Breast epithelium (tissue), 3 donors: ENCODE data around the gene GFI1B.

Source experiments
- POLR2A ChIP-seq: fragments of 450-650 bp; IDR thresholded peaks from one replicate; pipeline ENCODE4 v1.6.1; 2016; ENCODE audit warnings: antibody characterized with exemption, mild to moderate bottlenecking, moderate library complexity
- POLR2AphosphoS5 ChIP-seq, 3 donors: sonication (generic); formaldehyde crosslinking; IDR thresholded peaks; one replicate each; pipeline ENCODE4 v1.6.1; 2017; ENCODE audit warnings: antibody characterized with exemption in 3 of 3
- TF ChIP-seq, protein P1 (sequence below), 3 donors: fragments of 450-650 bp; IDR thresholded peaks; one replicate each; pipeline ENCODE4 v1.5.1; 2016 to 2017; ENCODE audit warnings: antibody characterized with exemption in 3 of 3, mild to moderate bottlenecking in 3 of 3, moderate library complexity in 3 of 3

DNA sequence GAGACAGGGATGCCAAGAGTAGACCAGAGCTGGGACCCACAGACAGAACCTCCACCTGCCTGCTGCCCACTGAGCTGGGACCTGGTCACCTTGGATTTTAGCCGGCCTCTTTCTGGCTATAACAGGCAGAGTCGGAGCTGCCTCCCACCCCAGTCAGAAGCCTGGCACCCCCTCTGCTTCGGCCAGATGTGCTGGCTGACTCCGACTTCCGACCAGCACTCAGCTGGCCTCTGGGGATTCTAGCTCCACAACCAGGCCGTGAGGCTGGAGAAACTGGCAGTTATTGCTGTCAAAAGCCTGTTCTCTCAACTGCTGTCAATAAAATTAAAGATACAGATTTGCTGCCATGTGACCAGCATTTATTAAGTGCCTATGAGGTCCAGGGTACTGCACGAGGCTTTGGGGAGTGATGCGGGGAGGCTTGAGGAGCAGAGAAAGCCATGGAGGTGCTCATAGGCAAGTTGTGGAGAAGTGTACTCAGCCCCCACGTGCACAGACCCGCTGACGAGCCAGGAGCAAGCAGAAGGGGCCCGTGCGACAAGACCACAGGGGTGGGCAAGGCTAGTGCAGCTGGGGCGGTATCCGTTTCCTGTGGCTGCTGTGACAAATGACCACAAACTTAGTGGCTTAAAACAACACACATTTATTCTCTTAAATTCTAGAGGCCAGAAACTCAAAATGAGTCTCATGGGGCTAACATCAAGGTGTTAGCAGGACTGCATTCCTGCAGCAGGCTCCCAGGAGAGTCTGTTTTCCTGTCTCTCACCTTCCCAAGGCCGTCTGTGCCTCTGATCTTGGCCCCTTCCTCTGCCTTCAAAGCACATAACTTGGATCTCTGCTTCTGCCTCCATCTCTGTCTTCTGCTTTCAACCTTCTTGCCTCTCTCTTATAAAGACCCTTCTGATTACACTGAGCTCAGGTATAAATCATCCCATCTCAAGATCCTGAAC, 13.1 kb downstream of the GFI1B start:
- TF ChIP-seq, protein P1, sequence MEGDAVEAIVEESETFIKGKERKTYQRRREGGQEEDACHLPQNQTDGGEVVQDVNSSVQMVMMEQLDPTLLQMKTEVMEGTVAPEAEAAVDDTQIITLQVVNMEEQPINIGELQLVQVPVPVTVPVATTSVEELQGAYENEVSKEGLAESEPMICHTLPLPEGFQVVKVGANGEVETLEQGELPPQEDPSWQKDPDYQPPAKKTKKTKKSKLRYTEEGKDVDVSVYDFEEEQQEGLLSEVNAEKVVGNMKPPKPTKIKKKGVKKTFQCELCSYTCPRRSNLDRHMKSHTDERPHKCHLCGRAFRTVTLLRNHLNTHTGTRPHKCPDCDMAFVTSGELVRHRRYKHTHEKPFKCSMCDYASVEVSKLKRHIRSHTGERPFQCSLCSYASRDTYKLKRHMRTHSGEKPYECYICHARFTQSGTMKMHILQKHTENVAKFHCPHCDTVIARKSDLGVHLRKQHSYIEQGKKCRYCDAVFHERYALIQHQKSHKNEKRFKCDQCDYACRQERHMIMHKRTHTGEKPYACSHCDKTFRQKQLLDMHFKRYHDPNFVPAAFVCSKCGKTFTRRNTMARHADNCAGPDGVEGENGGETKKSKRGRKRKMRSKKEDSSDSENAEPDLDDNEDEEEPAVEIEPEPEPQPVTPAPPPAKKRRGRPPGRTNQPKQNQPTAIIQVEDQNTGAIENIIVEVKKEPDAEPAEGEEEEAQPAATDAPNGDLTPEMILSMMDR (IDR thresholded peaks at IDR 0.05), result no peak
- TF ChIP-seq POLR2AphosphoS5 (IDR thresholded peaks at IDR 0.05) (no peak), POLR2A (no peak)
